MM.1S (cell line): ENCODE measurements around the gene MFSD1.

Source experiments
- DNase-seq: peaks from one replicate; pipeline ENCODE4 v3.0.0-alpha.2; 2015
- H2AFZ ChIP-seq: fragments of 300-600 bp; sonication (generic); 2 replicates; pipeline ENCODE4 v1.6.0; 2016; ENCODE audit warnings: antibody characterized with exemption, low read length
- H3F3A ChIP-seq: fragments of 300-600 bp; sonication (generic); 2 replicates; pipeline ENCODE4 v1.6.1; 2016; ENCODE audit warnings: mild to moderate bottlenecking, antibody characterized with exemption, low read length, moderate library complexity, mixed read lengths; ENCODE audit not compliant: insufficient read depth
- H3K27ac ChIP-seq: fragments of 300-600 bp; sonication (generic); 2 replicates; pipeline ENCODE4 v1.5.1; 2016; ENCODE audit warnings: mild to moderate bottlenecking, low read length
- H3K27me3 ChIP-seq: fragments of 300-600 bp; sonication (generic); replicated peaks from 2 replicates; pipeline ENCODE4 v1.6.0; 2016; ENCODE audit warnings: low read length; ENCODE audit not compliant: insufficient read depth
- H3K36me3 ChIP-seq: fragments of 300-600 bp; sonication (generic); replicated peaks from 2 replicates; pipeline ENCODE4 v1.6.1; 2016; ENCODE audit warnings: mild to moderate bottlenecking, low read length, mixed read lengths; ENCODE audit not compliant: insufficient read depth
- H3K4me1 ChIP-seq: fragments of 300-600 bp; sonication (generic); 2 replicates; pipeline ENCODE4 v1.6.1; 2016; ENCODE audit warnings: low read length, mixed read lengths
- H3K4me2 ChIP-seq: fragments of 300-600 bp; sonication (generic); 2 replicates; pipeline ENCODE4 v1.6.0; 2016; ENCODE audit warnings: low read depth, low read length
- H3K4me3 ChIP-seq: fragments of 300-600 bp; sonication (generic); 2 replicates; pipeline ENCODE4 v1.5.1; 2016; ENCODE audit warnings: low read length, mixed read lengths
- H3K79me2 ChIP-seq: fragments of 300-600 bp; sonication (generic); 2 replicates; pipeline ENCODE4 v1.6.1; 2016; ENCODE audit warnings: mixed run types, low read length, mixed read lengths
- H3K9ac ChIP-seq: fragments of 300-600 bp; sonication (generic); 2 replicates; pipeline ENCODE4 v1.6.1; 2016; ENCODE audit warnings: low read length, mixed read lengths
- H3K9me2 ChIP-seq: fragments of 300-600 bp; sonication (generic); replicated peaks from 2 replicates; pipeline ENCODE4 v1.6.1; 2016; ENCODE audit warnings: mild to moderate bottlenecking, low read length, mixed read lengths; ENCODE audit not compliant: insufficient read depth
- H3K9me3 ChIP-seq: fragments of 300-600 bp; sonication (generic); replicated peaks from 2 replicates; pipeline ENCODE4 v1.6.1; 2016; ENCODE audit warnings: mild to moderate bottlenecking, low read length, mixed read lengths; ENCODE audit not compliant: insufficient read depth
- H4K20me1 ChIP-seq: fragments of 300-600 bp; sonication (generic); 2 replicates; pipeline ENCODE4 v1.6.1; 2016; ENCODE audit warnings: mild to moderate bottlenecking, low read length, moderate library complexity, mixed read lengths; ENCODE audit not compliant: insufficient read depth
- CTCF ChIP-seq: fragments of 300-600 bp; sonication (generic); IDR thresholded peaks from 2 replicates; pipeline ENCODE4 v1.5.1; 2016; ENCODE audit warnings: antibody characterized with exemption, low read length, mixed read lengths
- EZH2 ChIP-seq: fragments of 300-600 bp; sonication (generic); optimal IDR thresholded peaks from 2 replicates; pipeline ENCODE3; 2017; ENCODE audit warnings: low read depth, mild to moderate bottlenecking, antibody characterized with exemption, low read length, mixed read lengths
- EZH2phosphoT487 ChIP-seq: fragments of 300-600 bp; sonication (generic); IDR thresholded peaks from 2 replicates; pipeline ENCODE4 v1.6.1; 2018; ENCODE audit warnings: antibody characterized with exemption, low read length

MFSD1 gene

GRCh38 chr3:158780766-158781165 is 21.1 kb upstream of the MFSD1 start:
- Histone ChIP-seq H3K4me2 (no peak overlapping the region), H3K9me2 (no peaks in the 10 kb centered on the region), H3K36me3 (no peaks in the 10 kb centered on the region), H3K9me3 (no peaks in the 10 kb centered on the region), H3F3A (no peaks in the 10 kb centered on the region), H3K4me3 (no peak overlapping the region), H2AFZ (no peak overlapping the region), H3K79me2 (no peaks in the 10 kb centered on the region), H3K4me1 (0 out of 2 replicates have a peak, but pooled peaks cover under 1% of the 10 kb centered on the region), H3K27me3 (no peaks in the 10 kb centered on the region), H4K20me1 (no peaks in the 10 kb centered on the region), H3K9ac (no peak overlapping the region), H3K27ac (no peak overlapping the region)
- TF ChIP-seq EZH2 (no peak), EZH2phosphoT487 (no peak), CTCF (no peak)
- DNase-seq = no peak

GRCh38 chr3:158781191-158781590 is 20.7 kb upstream of the MFSD1 start:
- no peaks in the 10 kb centered on the region for H3K9me3 ChIP-seq
- no peaks in the 10 kb centered on the region for H3K79me2 ChIP-seq
- no peaks in the 10 kb centered on the region for H3K4me1 ChIP-seq
- H3K27me3 ChIP-seq = no peaks in the 10 kb centered on the region
- no peak overlapping the region for H3K27ac ChIP-seq
- no peak overlapping the region for H3K4me3 ChIP-seq
- no peak overlapping the region for H3K4me2 ChIP-seq
- no peak overlapping the region for H2AFZ ChIP-seq
- no peaks in the 10 kb centered on the region for H3K36me3 ChIP-seq
- TF ChIP-seq EZH2phosphoT487 (no peak), EZH2 (no peak), CTCF (no peak)
- DNase-seq = no peak
- H3F3A ChIP-seq = no peaks in the 10 kb centered on the region
- no peaks in the 10 kb centered on the region for H3K9me2 ChIP-seq
- H3K9ac ChIP-seq = no peak overlapping the region
- no peaks in the 10 kb centered on the region for H4K20me1 ChIP-seq

GRCh38 chr3:158781849-158782248 is 20.0 kb upstream of the MFSD1 start:
- H3F3A ChIP-seq = no peaks in the 10 kb centered on the region
- DNase-seq = no peak
- H3K27ac ChIP-seq = no peak overlapping the region
- H3K9me3 ChIP-seq = no peaks in the 10 kb centered on the region
- H3K9me2 ChIP-seq = no peaks in the 10 kb centered on the region
- H3K4me1 ChIP-seq = no peaks in the 10 kb centered on the region
- TF ChIP-seq EZH2 (no peak), EZH2phosphoT487 (no peak), CTCF (no peak)
- no peak overlapping the region for H3K4me2 ChIP-seq
- no peak overlapping the region for H2AFZ ChIP-seq
- no peaks in the 10 kb centered on the region for H3K79me2 ChIP-seq
- no peak overlapping the region for H3K9ac ChIP-seq
- no peaks in the 10 kb centered on the region for H3K36me3 ChIP-seq
- no peak overlapping the region for H3K4me3 ChIP-seq
- H4K20me1 ChIP-seq = no peaks in the 10 kb centered on the region
- H3K27me3 ChIP-seq = no peaks in the 10 kb centered on the region
